NCI-H128 (cell line): ENCODE data around the gene JARID2.

ENCODE experiments used
- DNase-seq: peaks from one replicate; lab custom pipeline; 2025; ENCODE audit not compliant: unreplicated experiment; lab: John Stamatoyannopoulos, UW

The JARID2 gene

DNA sequence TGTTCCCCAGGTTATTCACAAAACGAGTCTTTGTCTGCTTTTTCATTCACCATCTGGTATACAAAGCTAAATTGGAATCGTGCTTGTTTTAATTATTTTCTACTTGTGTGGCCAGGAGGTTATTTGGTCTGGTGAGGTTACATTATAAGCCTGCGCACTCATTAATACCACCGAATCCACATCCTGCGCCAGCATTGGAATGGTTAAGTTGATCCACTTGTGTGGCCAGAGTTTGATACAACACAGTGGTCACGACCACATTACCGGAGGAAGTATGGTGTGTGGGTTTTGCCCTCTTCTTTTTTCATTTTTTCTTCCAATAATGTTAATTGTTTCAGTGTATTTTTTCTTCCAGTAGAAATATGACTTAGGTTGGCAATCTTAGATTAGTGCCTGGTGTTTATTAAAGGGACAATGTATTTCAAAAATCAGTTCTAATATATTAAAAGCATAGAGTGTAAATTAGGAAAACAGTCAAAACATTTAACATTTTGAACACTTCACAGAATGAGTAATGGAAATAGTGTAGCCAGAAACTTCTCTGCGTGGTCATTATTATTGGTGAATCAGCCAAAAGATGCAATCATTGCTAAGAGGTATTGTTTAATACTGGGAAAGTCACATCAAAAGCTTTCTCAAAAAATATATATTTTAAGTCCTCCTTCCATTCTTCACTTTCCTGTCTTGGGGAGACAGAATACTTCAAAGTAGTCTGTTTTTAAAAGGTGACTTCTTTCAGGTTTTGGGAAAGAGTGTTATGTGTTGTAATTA is 84.5 kb downstream of the JARID2 start:
- DNase-seq, result no peak

DNA sequence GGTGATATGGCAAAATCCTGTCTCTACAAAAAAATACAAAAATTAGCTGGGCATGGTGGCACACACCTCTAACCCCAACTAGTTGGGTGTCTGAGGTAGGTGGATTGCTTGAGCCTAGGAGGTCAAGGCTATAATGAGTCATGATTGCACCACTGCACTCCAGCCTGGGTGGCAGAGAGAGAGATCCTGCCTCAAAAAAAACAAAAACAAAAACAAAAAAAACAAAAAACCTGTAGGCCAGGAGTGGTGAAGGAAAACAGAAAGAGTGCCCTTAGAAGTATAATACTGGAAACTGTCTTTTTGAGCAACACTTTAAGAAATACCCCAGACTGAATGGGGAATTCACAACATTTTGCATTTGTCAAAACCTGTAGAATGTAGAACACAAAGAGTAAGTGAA is 85.3 kb downstream of the JARID2 start:
- DNase-seq, result no peak

DNA sequence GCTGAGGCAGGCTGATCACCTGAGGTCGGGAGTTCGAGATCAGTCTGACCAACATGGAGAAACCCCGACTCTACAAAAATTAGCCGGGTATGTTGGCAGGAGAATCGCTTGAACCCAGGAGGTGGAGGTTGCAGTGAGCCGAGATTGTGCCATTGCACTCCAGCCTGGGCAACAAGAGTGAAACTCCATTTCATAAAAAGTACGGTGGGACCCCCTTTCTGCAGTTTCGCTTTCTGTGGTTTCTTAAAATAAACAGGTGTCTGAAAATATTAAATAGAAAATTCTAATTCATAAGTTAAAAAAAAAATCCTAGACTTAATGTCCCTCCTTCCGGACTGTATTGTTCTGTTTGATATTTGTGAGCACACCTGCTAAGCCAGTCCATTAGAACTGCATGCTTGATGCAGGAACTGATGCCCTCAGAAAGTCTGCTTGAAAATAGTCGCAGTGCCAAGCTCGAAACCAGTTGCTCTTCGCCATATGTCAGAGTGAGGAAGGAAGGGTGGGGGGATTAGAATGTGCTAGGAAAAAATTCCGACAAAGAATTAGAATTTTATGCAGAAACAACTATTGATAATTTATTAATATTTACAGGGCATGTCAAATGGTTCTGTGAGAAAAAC is 85.9 kb downstream of the JARID2 start:
- DNase-seq, result no peak

DNA sequence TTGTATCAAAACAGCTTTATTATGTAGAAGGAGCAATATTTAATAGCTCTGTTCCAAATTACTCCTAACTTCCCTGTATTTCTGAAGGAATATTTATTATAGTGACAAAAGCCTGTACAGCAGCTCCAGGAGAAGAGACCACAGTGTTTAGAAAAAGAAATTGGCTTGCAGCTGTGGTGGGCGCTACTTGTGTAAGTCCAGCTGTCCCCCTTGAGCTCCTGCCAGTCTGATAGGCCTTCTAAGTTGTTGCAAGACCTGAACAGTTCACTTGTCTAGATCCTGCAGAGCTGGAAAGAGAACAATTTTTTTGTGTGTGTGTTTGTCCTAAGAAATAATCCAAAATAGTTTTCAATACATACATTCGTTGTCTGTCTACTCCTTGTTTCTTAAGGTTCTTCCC is 86.6 kb downstream of the JARID2 start:
- DNase-seq, result no peak

DNA sequence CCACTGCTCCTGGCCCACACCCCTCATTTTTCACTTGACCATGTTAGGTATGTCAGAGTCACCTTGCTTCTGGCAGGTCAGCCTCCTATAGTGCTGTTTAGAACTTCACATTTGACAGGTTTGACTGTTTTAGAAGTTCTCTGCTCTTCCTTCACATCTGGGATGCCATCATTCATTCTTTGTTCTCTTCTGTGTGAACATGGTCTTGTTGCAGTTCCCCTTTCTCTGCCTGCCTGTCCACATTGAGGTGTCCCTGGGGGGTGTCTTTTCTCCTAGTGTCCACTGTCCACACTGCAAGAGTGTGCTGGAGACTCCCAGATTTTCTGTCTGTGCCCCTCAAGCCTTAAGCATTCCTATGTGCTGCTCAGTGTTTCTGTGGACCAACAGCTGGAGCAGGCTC is 89.5 kb downstream of the JARID2 start:
- DNase-seq, result no peak

DNA sequence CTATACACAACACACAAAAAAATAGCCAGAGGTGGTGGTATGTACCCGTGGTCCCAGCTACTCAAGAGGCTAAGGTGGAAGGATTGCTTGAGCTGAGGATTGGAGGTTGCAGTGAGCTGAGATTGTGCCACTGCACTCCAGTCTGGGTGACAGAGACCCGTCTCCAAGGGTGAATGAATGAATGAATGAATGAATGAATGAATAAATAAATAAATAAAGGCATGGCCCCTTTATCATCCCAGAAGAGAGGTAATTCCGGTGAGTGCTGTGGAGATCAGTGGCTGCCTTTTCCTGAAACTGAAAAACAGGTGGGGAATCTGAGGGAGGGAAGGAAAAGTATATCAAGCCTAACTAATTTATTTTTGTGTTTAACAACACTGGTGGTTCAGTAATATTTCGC is 90.0 kb downstream of the JARID2 start:
- no peak for DNase-seq

DNA sequence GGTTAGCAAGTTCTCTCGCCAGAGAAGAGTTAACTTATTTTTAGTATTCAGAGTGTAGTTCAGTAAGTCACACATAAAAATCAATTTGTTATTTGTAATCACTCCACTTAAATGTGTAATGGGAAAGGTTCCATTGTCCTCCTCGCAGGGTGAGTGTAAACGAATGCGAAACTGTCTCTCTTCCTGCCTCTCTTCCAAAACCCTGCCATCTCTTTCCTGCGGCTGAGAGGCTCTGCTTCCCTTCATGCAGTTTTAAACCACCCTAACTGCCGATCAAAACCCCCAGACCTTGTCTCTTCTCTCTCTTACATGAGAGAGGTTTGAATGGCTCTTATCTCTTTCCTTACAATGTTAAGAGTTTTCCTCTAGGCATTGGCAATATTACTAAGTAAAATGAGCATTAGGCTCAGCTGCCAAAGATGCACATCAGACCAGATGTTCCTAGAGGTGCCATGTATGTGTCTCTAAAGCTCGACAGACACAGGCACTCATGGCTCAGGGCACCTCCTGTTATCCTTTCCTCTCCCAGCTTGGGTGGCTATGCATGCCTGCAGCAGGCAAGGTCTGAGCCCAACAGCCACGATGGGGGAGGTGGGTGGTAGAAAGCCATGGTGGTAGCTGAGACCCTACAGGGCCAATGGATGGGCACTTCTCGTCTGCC is 91.2 kb downstream of the JARID2 start:
- no peak for DNase-seq

DNA sequence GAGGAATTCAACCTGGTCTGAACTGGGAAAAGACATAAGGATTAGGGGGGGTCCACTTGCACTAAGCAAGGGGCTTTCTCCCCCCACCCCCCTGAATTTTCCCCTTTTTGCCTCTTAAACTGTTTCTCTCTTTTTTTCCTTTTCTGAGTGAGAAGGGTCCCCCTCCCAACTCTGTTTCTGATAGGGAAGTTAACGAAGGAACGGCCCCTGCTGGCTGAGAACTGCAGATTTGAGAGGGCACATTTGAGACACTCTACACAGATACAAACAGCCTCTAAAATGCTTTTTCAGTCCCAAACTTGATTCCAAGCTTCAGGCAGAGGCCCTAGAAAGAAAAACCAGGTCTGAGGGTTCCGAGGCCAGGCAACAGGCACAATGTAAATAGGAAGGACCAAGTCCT is 91.7 kb downstream of the JARID2 start:
- DNase-seq, result no peak

DNA sequence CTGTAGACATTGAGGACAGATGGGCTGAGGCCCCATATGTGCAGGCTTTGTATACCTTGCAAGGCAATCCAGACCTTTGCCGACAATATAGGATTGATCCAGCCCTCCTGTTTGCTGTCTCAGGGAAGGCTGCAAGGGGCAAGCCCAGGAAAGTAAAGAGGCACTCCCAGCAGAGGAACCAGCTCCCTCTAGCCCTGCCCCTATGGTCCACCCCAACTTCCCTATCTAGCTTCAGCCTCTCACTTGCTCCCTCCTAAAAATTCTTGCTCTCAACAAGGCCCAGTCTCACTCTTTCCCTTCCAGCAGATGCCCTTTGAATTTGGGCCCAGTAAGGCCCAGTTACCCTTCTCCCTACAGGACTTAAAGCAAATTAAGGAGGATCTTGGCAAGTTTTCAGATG is 92.6 kb downstream of the JARID2 start:
- no peak for DNase-seq

DNA sequence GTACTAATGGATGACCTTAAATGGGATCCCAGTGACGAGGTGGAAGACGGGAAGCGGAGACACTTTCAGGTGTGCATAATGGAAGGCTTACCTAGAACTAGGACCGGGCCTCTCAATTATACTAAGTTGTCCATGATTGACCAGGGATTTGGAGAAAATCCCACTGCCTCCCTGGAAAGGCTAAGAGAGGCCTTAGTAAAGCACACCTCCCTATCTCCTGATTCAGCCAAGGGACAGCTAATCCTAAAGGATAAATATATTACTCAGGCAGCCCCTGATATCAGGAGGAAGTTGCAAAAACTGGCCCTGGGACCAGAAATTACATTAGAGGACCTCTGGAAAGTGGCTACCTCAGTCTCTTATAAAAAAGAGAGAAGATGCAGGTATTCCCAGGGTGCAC is 93.2 kb downstream of the JARID2 start:
- DNase-seq, result no peak

DNA sequence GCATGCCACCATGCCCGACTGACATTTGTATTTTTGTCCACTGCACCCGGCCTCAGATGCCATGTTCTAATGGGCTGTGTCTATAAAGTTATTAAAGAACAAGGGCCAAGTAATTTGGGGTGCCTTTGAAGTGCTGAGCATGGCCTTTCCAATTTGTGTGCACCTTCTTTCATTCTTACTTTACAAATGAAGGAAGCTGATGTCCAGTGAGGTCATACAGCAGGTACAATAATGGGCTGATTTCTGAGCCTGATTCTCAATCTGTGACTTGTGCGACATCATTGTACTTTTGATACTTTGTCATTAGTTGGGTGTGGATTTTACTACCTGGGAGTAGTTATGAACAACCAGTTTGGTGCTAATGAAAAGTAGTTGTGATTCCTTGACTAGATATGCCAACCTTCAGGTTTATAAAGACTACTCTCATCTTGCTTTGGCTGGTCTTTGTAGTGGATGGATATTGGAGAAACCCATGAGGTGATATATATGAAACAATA is 94.3 kb downstream of the JARID2 start:
- no peak for DNase-seq

DNA sequence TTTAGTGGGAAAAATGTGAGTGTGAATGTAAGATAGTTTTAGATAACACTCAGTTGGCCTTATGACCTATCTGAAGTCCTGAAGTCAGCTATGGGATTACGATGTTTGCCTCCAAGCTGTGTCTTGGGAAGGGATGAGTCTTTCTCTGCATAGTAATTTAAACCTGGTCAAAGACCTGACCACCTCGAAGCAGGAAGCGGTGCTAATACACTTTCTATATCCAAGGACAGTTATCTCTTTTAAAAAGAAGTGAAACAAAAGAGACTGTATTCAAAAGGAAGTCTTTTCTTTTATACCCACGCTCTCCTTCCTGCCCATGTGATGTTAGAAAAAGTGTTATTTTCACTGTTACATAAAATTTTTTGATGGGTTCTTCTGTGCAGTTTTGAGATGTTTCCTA is 94.9 kb downstream of the JARID2 start:
- no peak for DNase-seq

DNA sequence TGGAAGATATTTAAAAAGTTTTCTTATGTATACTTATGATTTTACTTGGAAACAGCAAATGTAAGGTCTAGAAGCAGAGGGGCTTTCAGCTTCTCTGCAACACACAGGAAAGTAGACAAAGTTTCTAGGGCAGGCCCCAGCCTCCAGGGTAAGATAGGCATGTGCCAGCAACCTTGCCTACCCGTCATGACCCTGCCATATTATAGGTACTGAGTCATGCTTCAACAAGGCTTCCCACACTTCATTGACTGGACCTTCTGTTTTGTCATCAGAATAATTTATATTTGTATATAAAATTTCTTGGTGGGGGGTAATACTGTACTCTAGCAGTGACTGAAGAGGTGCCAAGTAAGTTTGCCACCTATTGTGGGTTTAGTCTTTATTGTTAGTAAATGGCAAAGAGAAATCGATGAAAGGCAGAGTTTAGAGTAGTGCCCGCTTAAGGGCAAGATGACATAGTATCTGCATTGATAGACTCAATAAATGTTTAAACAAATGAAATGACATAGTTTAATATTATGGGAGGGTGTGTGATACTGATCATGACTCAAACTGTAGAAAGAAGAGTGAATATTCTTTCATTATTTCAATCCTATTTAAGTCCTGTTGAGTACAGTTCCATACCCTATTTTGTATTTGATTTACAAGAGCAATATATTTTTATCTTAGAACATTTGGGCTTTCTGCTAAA is 95.6 kb downstream of the JARID2 start:
- no peak for DNase-seq

DNA sequence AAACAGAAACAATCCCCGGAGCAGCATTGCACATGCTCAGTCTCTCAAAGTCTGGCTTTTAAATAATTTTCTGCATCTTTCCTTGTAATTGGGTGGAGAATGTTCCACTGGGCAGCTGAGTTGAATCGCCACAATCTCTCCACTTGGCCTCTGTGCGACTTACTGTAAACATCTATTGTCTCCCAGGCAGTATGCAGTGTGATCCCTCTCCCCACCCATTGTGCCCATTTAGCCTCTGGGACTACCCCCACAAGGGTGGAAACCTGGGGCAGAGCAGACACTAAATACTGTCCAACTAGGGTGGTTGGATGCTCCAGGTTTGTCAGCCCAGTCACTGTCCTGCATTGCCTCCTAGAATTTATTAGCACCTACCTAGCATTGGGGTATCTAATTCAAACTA is 96.2 kb downstream of the JARID2 start:
- DNase-seq, result no peak

DNA sequence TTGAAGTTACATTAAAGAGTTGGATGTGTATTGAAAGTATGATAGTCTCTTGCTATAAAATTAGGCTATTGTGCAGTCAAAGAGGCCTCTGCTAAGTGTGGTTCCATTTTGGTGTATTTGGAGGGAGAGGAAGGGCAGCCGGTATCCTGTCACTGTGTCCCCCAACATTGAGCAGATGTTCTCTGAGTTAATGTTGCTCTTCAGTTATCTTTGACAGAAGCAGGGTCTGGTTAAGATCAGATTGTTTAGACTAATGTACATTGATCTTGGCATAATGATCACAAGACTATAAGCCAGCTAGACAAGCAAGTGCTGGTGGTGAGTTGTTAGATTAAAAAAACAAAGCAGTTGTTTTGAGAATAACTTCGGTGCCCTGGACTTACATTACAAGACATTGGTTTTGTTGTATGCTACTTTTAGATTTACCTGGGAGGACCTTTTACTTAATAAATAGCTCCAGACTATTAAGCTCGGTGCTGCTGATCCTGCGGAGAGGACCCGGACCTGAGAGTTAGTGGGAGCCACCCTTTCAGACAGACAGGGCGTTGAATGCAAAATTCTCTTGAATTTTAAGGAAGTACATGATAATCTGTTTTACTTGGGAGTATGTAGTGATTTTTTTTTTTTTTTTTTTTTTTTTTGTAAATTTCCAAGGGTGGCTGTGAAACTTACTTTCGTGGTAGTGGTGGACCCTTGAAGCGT is 97.8 kb downstream of the JARID2 start:
- DNase-seq, result no peak

DNA sequence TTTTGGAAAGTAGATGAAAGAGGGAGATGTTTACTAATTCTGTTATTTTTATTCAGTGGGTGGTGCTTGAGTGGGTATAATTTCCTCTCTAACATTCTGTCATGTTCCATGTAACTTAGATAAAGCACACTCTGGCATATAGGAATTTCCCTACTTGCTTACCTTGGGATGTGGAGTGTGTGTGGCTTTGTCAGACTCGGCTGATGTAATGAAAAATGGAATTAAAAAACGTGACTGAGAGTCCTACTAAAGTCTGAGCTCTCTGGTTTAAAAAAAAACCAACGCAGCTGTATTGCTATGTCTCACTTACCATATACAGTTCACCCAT is 98.3 kb downstream of the JARID2 start:
- no peak for DNase-seq

DNA sequence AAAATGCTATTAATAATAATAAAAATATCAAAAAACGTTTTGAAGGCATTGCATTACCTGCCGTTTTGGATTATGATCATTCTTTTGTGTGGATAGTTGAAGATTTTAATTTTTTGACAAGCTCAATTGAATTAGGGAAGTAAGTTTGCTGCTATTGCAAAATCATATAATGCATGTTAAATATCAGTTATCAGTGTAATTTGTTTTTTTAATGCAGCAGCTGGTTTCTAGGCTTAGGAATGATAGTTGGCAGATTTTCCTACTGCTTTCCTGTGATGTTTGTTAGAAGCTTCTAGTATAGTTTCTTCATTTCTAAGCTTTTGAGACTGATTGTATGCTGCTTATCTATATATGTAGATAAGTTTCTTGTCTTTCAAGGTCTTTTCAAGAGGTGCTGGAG is 99.0 kb downstream of the JARID2 start:
- DNase-seq, result no peak

DNA sequence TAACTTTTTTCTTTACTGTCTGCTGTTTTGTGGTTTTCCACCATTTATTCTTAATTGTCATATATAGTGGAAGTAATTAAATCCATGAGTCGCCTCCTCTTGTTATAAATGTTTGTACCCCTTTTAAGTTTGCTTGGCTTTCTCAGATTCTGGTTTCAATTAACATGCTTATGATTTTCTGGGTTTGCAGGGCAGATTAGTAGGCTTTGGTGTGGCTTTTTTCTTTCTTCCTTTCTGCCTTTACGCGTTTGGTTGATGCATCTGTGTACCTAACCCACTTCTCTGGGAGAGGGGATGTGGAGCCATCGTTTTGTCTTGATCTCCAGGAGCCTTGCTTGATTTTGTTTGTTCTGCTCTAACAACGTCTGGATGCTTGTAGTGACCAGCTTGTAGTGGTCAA is 100.4 kb downstream of the JARID2 start:
- no peak for DNase-seq

DNA sequence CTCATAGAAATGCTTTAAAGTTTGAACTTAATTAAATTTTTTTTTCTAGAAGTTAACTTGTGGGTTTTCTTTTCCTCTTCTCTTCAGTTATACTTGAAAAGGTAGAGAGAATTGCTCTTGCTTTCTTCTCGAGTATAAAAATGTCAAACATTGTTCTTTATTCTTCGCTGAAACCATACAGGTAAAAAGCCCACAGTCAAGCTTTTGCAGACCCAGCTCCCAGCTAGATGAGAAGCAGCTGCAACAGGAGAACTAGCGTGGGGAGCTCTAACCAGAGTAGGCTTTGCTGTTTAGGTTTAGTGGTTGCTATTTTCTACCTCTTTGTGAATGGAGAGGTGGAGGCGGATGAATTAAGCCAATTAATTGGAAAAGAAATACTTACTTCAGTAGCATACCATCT is 102.7 kb downstream of the JARID2 start:
- no peak for DNase-seq

DNA sequence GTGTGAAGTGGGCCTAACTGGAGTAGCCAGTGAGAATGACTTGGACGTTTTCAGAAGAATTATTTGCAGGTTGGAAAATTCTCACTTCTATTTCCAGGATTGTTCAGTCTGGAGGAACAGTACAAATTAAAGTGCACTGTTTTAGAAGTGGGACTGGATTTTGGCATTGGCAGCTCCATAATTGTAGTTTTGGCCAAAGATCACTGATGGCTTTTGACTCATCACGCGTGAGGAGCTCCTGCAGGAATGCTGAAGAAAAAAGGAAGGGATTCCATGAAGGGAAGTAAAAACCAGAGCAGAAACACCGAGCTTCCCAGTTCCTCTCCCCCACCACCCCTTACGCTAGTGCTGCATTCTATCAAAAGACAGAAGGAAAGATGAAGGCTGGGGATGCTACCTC is 103.5 kb downstream of the JARID2 start:
- no peak for DNase-seq

DNA sequence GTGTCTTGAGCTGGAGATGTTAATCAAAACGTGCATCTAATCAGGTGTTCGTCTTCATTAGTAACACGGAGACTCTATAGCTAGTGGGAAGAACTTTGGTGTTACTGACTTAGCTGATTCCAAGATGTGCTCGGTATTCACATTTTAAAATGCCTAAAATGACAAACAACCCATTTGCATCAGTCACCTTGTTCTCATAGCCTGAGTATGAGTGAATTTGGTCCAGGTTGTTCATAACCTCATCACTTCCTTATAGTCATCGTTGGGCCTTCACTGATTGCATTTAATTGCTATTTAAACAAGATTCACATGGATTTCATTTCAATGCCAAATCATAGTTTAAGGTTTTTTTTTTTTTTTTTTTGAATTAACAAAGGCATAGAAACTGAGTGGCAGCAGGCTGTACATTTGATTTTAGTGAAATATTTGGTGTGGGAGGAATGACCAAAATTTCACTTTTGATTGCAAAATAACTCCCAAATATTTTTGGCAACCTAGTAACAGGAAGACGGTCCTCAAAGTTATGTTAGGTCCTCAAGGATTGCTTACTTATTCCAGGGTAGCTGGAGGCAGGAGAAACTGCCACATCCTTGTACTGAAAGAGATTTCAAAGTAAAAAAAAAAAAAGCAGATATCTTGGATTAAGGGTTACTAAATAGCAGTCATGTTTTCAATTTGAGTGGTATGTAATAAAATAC is 104.7 kb downstream of the JARID2 start:
- no peak for DNase-seq
